Neutrophil (primary cell): ENCODE results near the gene RENBP.

ENCODE experiments used
- H3K27ac ChIP-seq: fragments of 200-600 bp; sonication (generic); 2 replicates; pipeline ENCODE4 v1.5.1; 2016; ENCODE audit warnings: mild to moderate bottlenecking, moderate library complexity
- H3K27me3 ChIP-seq: fragments of 200-600 bp; sonication (generic); 2 replicates; pipeline ENCODE4 v1.6.0; 2016; ENCODE audit warnings: mild to moderate bottlenecking
- H3K36me3 ChIP-seq: fragments of 200-600 bp; sonication (generic); 2 replicates; pipeline ENCODE4 v1.5.1; 2017
- H3K4me1 ChIP-seq, 2 experiments: fragments of 200-600 bp in 1 of 2; sonication (generic) in 1 of 2; 1 replicate in 1 of 2; 2 replicates in 1 of 2; pipeline versions ENCODE4 v1.5.1 to v1.6.1; 2013 to 2016; ENCODE audit warnings: low read depth in 1 of 2, low read length in 1 of 2, mild to moderate bottlenecking in 1 of 2, moderate library complexity in 1 of 2; ENCODE audit not compliant: control insufficient read depth in 1 of 2, insufficient read depth in 1 of 2
- H3K4me3 ChIP-seq, 2 experiments: fragments of 200-600 bp in 1 of 2; sonication (generic) in 1 of 2; 1 replicate in 1 of 2; 2 replicates in 1 of 2; pipeline ENCODE4 v1.5.1; 2013 to 2016; ENCODE audit warnings: low read depth in 1 of 2, low read length in 1 of 2, mild to moderate bottlenecking in 1 of 2, moderate library complexity in 1 of 2
- H3K9me3 ChIP-seq: fragments of 200-600 bp; sonication (generic); 2 replicates; pipeline ENCODE4 v1.5.1; 2016
- CTCF ChIP-seq: fragments of 200-600 bp; sonication (generic); IDR thresholded peaks from 2 replicates; pipeline ENCODE4 v1.5.1; 2016; ENCODE audit warnings: antibody characterized with exemption

RENBP gene

DNA sequence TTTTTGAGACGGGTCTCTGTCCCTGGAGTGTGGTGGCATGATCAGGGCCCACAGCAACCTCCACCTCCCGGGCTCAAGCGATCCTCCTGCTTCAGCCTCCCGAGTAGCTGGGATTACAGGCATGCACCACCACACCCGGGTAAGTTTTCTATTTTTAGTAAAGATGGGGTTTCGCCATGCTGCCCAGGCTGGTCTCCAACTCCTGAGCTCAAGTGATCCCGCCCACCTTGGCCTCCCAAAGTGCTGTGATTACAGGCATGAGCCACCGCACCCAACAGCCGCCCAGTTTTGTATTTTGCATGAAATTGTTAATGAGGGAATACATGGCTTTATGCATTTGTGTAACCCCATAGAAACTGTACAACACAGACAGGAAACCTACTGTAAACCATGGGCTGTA is 15.6 kb downstream of the RENBP start:
- Histone ChIP-seq H3K27ac (peak overlapping the region; percentile 100), H3K9me3 (no peaks in the 10 kb centered on the region), H3K4me3 (peak overlapping the region; percentile 48 to 98), H3K36me3 (peaks cover 18% of the 10 kb centered on the region), H3K27me3 (no peaks in the 10 kb centered on the region), H3K4me1 (peaks cover 22 to 57% of the 10 kb centered on the region in 2 experiments)
- TF ChIP-seq CTCF = no peak

DNA sequence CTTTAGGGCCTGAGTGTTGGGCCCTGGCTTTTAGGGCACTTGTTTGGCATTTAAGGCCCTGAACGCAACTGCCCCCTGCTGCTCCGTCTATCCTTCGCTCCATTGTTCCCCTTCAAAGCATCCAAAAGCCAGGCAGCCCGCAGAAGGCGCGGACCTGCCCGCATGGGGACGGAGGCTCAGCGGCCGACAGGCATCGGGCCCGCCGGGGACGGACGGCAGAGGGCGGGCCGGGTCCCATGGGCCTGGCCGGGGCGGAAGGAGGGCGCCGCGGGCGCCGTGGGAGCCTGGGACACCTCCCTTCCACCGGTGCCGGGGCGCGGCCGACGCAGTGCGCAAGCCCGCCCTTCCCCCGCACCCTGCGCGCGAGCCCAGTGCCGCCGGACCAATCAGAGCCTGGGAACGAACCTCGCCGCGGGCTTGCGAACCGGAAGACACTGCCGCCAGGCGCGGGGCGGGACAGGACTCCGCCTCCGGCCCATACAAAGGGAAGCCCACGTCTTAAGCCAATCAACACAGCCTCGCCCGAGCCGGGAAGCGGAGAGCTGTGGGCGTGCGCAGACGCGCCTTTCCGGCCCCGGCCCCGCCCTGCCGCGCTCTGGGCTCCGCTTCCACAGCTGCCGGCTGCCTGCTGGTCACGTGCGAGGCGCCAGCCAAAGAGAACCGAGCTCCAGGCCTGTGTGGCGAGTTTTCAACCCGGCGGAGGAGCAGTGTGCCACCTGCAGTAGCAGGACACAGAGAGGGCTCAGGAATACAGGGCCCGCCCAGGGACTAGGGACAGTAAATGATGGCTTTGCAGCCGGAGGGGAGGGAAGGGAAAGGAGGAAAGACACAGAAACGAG is 16.3 kb downstream of the RENBP start:
- H3K27me3 ChIP-seq = no peaks in the 10 kb centered on the region
- H3K4me3 ChIP-seq = peak overlapping the region; percentile 69 to 98
- peaks cover 18% of the 10 kb centered on the region for H3K36me3 ChIP-seq
- no peaks in the 10 kb centered on the region for H3K9me3 ChIP-seq
- peaks cover 24 to 62% of the 10 kb centered on the region in 2 experiments for H3K4me1 ChIP-seq
- peak overlapping the region; percentile 100 for H3K27ac ChIP-seq
- peak; percentile 33 for TF ChIP-seq CTCF

- H3K27me3 ChIP-seq = no peaks in the 10 kb centered on the region
- peak overlapping the region; percentile 69 to 98 for H3K4me3 ChIP-seq
- H3K9me3 ChIP-seq = no peaks in the 10 kb centered on the region
- H3K4me1 ChIP-seq = peaks cover 29 to 68% of the 10 kb centered on the region in 2 experiments
- H3K27ac ChIP-seq = peak overlapping the region; percentile 100
- peaks cover 18% of the 10 kb centered on the region for H3K36me3 ChIP-seq
- no peak for TF ChIP-seq CTCF
These were observed 16.8 kb downstream of the RENBP start for GRCh38 chrX:153927672-153927921.

DNA sequence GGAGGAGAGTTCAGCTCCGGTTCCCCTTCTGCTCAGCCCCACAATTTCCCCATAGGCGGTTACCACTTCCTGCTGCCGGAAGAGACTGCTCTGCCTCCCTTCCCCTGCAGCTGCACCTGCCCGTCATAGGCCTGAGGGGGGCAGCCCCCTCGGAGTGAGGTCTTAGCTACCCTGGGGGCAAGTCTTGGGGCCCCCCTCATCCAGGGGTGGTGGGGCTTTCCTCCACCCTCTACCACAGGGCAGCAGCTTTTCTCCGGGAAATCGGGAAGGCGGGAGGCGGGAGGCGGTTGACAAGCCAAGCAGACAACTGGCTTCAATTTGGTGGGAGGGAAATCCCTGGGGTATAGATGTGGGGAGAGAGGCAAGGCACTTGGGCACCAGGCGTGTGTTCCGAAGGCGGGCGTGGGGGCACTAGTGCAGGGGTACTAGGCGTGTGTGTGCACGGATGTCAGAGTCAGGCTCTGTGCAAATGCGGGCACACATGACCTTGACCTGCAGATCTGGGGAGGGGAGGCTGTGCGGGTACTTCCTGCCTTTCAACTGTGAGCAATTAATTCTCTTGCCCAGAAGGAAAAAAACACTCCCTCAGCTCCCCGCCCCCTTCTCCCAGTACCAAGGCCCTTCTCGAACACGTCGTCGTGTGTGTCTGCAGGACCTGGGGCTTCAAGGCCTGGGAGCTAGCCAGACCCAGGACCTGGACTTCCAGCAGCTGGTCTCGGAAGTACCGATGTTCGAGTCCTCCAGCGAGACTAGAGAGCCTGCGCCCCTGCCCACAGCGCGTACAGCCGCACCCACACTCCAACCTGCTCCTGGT is 17.4 kb downstream of the RENBP start:
- H3K4me1 ChIP-seq = peaks cover 35 to 73% of the 10 kb centered on the region in 2 experiments

DNA sequence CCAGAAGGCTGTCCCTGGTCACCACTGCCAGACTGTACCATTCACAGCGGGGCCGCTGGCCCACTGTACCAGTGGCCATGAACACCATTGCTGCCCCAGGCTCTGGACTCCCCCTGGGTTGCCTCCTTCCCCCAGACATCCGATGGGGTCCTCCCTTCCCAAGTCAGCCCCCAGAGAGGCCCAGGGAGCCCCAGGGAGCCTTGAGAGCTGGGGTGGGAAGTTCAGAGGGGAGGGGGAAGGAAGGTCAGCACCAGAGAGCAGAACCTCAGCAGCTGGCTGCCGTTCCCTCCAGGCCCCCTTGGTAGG is 17.9 kb downstream of the RENBP start:
- H3K36me3 ChIP-seq = peaks cover 12% of the 10 kb centered on the region
- TF ChIP-seq CTCF = no peak
- H3K27me3 ChIP-seq = no peaks in the 10 kb centered on the region
- peak overlapping the region; percentile 100 for H3K27ac ChIP-seq
- H3K4me3 ChIP-seq = peak overlapping the region; percentile 69 to 98
- peaks cover 40 to 79% of the 10 kb centered on the region in 2 experiments for H3K4me1 ChIP-seq
- no peaks in the 10 kb centered on the region for H3K9me3 ChIP-seq

More for the DNA sequence above, 17.4 kb downstream of the RENBP start:
- peak overlapping the region; percentile 69 to 98 for H3K4me3 ChIP-seq
- TF ChIP-seq CTCF = peak; percentile 38
- H3K27me3 ChIP-seq = no peaks in the 10 kb centered on the region
- H3K36me3 ChIP-seq = peaks cover 17% of the 10 kb centered on the region
- H3K27ac ChIP-seq = peak overlapping the region; percentile 100
- no peaks in the 10 kb centered on the region for H3K9me3 ChIP-seq
